SJSA1 (cell line): ENCODE results near the gene HAGH. TPM values are rescaled to one million over a fixed set of nuclear protein-coding genes. Genes with fewer than 3 reads are reported as not detected.

Experiments used
- DNase-seq, 2 experiments: peaks; one replicate each; pipeline ENCODE4 v3.0.0-alpha.2; 2015 to 2020; ENCODE audit warnings: low spot score in 2 of 2, low read depth in 1 of 2
- H3K27ac ChIP-seq: fragments of 250-450 bp; sonication (Bioruptor Pico); 2 replicates; pipeline ENCODE4 v1.5.1; 2020; ENCODE audit warnings: mild to moderate bottlenecking, moderate library complexity
- H3K27me3 ChIP-seq: fragments of 250-450 bp; sonication (Bioruptor Pico); replicated peaks from 2 replicates; pipeline ENCODE4 v1.5.1; 2020; ENCODE audit warnings: mild to moderate bottlenecking, moderate library complexity
- H3K36me3 ChIP-seq: fragments of 250-450 bp; sonication (Bioruptor Pico); 2 replicates; pipeline ENCODE4 v1.5.1; 2020; ENCODE audit warnings: mild to moderate bottlenecking
- H3K4me1 ChIP-seq: fragments of 250-450 bp; sonication (Bioruptor Pico); replicated peaks from 2 replicates; pipeline ENCODE4 v1.6.1; 2021; ENCODE audit warnings: mild to moderate bottlenecking
- H3K4me3 ChIP-seq: fragments of 250-450 bp; sonication (Bioruptor Pico); 2 replicates; pipeline ENCODE4 v1.5.1; 2020; ENCODE audit warnings: mild to moderate bottlenecking
- H3K9me3 ChIP-seq: fragments of 250-450 bp; sonication (Bioruptor Pico); replicated peaks from 2 replicates; pipeline ENCODE4 v1.5.1; 2020; ENCODE audit warnings: mild to moderate bottlenecking
- total RNA-seq: library from RNA; depleted of rRNA; stranded (reverse); fragments of >200 nt; shearing (Covaris generic); gene quantifications from 2 replicates; pipeline ENCODE4 v1.2.3, GENCODE V29; 2014

HAGH gene
- total RNA-seq, 1 experiment from 2014 or later = 65.3 TPM

DNA sequence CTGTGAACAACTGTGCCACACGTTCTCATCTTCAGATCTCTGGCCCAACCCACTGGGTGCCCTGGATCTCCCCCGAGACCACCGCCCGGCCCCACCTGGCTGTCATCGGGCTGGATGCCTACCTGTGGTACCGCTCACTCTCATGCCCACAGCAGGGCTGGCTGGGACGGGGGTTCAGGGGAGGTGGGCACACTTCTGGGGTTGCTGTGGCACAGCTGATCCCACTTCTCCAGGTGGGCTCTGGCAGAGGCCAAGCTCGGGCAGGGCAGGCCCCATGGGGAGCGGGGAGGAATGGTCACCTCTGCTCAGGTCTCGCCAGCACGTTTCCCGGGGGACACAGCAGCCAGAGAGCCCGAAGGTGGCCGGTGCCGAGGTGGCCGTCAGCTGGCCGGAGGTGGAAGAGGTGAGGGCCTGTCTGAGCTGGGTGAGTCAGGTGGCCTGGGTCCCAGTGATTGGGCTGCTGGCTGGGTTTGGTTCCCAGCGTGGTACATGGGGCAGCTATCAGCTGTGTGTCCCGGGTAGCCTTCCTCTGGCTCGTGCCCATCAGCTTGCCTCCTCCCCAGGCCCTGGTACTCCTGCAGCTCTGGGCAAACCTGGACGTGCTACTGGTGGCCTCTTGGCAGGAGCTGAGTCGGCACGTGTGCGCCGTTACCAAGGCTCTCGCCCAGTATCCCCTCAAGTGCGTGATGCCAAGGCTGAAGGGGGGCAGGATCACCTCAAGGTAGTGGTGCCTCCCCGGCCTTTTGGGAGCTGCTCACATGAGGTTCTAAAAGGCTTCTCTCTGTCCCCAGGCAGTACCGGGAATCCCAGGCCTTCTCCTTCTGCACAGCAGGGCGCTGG, 51.4 kb downstream of the HAGH start:
- Histone ChIP-seq H3K4me3 (no peak overlapping the region), H3K9me3 (peaks cover 4% of the 10 kb centered on the region), H3K36me3 (peaks cover 81% of the 10 kb centered on the region), H3K27me3 (no peaks in the 10 kb centered on the region), H3K4me1 (peaks cover 29% of the 10 kb centered on the region), H3K27ac (no peak overlapping the region)
- DNase-seq = no peak

DNA sequence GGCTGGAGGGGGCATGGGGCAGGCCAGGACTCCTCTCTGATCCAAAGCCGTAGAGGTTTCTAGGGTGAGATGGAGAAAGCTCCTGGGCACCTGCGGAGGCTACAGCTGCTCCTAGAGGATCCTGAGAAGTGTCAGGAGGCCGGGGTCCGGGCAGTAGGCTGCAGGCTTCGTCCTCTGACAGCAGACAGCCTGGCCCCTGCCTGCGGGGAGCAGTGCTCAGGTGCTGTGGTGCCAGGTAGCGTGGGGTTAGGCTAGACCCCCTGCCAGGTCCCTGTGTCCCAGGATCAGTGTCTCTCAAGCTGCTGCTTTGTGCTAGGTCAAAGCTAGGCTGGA, 52.2 kb downstream of the HAGH start:
- Histone ChIP-seq H3K27me3 (no peaks in the 10 kb centered on the region), H3K36me3 (peaks cover 82% of the 10 kb centered on the region), H3K4me3 (peak overlapping the region; percentile 98), H3K27ac (no peak overlapping the region), H3K4me1 (peaks cover 30% of the 10 kb centered on the region), H3K9me3 (peaks cover 4% of the 10 kb centered on the region)
- no peak for DNase-seq

DNA sequence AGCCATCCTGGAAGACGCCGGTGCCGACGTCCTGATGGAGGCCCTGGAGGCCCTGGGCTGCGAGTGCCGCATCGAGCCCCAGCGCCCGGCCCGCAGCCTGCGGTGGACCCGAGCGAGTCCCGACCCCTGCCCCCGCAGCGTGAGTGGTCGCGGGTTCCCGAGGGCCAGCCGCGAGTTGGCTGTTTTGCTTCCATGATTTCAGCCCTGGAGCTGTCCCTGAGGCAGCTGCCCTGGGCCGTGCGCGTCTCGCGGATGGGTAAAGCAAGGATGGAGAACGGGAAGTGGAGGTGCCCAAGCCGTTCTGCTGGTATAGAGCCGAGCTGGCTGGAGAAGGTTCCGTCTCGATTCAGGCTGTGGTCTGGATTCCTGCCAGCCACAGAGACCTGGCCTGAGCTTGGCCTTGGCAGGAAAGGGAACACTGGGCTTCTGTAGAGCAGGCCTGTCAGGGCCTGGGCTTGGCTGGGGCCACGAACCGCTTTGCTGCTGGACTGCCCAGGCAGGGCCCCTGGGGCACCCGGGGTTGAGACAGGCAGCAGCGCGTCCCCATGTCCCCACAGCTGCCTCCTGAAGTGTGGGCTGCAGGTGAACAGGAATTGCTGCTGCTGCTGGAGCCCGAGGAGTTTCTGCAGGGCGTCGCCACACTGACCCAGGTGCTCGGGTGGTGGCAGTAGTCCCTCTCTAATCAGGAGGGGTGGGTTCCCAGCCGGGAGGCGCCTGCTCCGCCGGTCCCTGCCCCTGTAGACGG, 52.8 kb downstream of the HAGH start:
- Histone ChIP-seq H3K9me3 (peaks cover 4% of the 10 kb centered on the region), H3K27me3 (no peaks in the 10 kb centered on the region), H3K36me3 (peaks cover 84% of the 10 kb centered on the region), H3K4me1 (peaks cover 30% of the 10 kb centered on the region), H3K27ac (no peak overlapping the region), H3K4me3 (peak overlapping the region; percentile 98)
- DNase-seq = no peak

DNA sequence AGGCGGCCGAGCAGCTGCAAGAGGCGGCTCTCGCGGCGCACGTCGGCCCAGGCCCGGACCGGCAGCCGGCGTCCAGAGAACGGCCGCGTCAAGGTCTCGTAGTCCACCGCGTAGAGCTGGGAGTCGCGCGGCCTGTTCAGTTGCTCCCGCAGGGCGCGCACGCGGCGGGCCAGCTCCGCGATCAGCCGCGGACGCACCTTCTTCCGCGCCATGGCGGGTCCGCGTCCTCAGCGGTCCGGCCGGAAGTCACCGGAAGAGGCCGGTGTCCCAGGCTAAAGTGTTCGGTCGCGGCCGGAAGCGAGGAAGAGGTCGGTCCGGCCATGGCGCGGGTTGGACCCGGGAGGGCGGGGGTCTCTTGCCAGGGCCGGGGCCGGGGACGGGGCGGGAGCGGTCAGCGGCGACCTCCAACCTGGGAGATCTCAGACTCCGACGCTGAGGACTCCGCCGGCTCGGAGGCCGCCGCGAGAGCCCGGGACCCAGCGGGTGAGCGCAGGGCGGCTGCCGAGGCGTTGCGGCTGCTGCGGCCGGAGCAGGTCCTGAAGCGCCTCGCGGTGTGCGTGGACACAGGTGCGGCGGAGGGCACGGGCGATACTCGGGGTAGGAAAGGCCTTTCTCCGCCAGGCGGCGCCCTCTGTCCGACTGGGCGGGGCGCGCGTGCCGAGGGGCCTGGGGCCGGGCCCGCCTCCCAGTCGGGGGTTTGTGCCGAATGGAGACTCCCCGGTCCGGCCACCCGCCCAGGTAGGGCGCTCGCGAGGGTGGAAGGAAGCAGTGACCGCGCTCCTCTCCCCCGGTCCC, 53.5 kb downstream of the HAGH start, which contains the start of gene MRPS34:
Gene MRPS34, minus strand, starts transcription at position 227 of the 795 bp plus-strand sequence. Its CDS starts 15 bp downstream, at position 212.
- H3K27ac ChIP-seq = peak within 1 kb of the TSS; percentile 55
- no peaks in the 10 kb centered on the region for H3K27me3 ChIP-seq
- peak; percentile 83 to 87 for DNase-seq
- peaks cover 4% of the 10 kb centered on the region for H3K9me3 ChIP-seq
- peaks cover 89% of the 10 kb centered on the region for H3K36me3 ChIP-seq
- H3K4me3 ChIP-seq = peak within 1 kb of the TSS; percentile 98
- peaks cover 30% of the 10 kb centered on the region for H3K4me1 ChIP-seq

DNA sequence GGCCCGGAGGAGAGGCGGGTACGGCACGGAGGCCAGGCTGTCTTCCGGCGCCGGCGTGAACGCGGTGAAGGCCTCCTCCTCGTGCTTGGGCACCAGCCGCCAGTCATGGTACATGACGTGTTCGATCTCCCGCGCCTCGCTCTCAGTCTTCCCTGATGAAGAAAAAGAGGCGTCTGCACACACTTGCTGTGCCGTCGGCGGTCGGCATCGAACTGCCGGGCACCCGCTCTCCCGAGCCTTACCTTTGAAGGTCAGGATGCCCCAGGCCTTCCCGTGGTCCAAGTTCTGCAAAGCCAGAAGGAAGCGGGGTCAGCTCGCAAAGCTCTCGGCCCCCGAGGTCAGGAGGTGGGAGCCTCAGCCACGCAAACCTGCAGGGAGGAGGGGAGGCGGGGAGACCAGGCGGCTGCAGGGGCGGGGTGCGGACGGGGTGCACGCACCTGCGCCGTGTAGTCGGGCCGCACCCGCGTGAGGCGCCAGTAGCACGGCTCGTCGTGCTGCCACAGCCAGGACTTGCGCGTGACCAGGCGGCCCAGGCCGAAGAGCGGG, 54.2 kb downstream of the HAGH start, which contains the start of gene EME2:
Gene EME2, plus strand, starts transcription at position 449 of the 546 bp plus-strand sequence. CDS start 418 bp downstream, outside the sequence.
- H3K36me3 ChIP-seq = peaks cover 89% of the 10 kb centered on the region
- H3K27me3 ChIP-seq = no peaks in the 10 kb centered on the region
- H3K9me3 ChIP-seq = peaks cover 4% of the 10 kb centered on the region
- H3K27ac ChIP-seq = peak within 1 kb of the TSS; percentile 55
- peak in 1 of 2 experiments; percentile 47 for DNase-seq
- H3K4me3 ChIP-seq = peak within 1 kb of the TSS; percentile 98
- H3K4me1 ChIP-seq = peaks cover 30% of the 10 kb centered on the region

DNA sequence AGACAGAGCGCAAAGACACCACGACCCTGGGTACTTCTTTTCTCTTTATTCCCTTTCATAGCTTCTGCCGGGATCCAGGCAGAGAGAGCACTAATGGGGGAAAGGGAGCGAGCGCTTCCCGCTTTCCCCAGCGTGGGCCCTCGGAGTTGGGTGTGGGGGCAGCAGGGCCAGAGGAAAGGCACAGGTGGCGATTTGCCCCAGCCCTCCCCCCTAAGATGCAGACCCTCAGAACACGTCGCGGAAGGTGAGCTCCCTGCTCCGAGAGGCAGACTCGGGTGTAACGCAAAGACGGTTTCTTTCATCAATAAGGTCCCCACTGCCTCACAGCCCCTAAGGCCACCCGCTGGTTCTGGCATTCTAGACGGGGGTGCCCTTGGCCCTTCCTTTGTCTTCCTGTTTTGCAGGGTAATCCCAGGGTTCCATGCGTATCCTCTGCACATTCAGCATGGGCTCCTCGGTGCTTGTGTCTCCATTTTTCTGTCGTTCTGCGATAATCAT, 54.7 kb downstream of the HAGH start:
- H3K36me3 ChIP-seq = peaks cover 89% of the 10 kb centered on the region
- no peak overlapping the region for H3K27ac ChIP-seq
- peak overlapping the region; percentile 98 for H3K4me3 ChIP-seq
- H3K27me3 ChIP-seq = no peaks in the 10 kb centered on the region
- H3K9me3 ChIP-seq = peaks cover 4% of the 10 kb centered on the region
- peaks cover 30% of the 10 kb centered on the region for H3K4me1 ChIP-seq
- no peak for DNase-seq

DNA sequence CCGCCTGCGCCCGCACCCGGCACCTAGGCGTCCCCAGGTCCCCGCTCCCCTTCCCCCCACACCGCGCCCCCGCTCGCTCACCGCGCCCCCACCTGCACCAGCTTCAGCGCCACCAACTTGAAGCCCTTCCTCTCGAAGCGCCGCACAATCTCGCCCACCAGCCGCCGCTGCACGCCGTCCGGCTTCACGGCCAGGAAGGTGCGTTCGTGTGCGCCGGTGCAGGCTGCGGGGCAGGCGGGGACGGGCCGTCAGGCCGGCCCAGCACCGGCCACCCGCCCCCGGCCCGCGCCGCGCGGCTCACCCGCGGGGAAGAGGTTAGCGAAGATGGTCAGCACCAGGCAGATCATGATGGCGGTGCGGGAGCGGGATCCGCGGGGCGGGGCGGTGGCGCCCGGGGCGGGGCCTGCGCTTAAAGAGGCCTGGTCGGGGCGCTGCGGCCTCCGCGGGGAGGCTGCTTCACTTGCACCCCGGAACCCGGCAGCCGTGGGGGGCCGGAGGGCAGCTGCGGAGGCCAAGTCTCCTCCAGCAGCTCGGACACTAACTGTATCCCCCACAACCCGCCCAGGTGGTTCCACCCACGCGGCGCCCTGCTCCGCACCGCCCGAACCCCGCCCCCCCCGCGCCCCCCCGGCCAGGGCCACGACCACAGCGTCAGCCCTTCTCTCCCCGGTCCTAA, 55.3 kb downstream of the HAGH start, which contains the start of gene NME3:
Gene NME3, minus strand, starts transcription at position 356 of the 676 bp plus-strand sequence. Its CDS starts 9 bp downstream, at position 347.
- H3K4me1 ChIP-seq = peaks cover 30% of the 10 kb centered on the region

DNA sequence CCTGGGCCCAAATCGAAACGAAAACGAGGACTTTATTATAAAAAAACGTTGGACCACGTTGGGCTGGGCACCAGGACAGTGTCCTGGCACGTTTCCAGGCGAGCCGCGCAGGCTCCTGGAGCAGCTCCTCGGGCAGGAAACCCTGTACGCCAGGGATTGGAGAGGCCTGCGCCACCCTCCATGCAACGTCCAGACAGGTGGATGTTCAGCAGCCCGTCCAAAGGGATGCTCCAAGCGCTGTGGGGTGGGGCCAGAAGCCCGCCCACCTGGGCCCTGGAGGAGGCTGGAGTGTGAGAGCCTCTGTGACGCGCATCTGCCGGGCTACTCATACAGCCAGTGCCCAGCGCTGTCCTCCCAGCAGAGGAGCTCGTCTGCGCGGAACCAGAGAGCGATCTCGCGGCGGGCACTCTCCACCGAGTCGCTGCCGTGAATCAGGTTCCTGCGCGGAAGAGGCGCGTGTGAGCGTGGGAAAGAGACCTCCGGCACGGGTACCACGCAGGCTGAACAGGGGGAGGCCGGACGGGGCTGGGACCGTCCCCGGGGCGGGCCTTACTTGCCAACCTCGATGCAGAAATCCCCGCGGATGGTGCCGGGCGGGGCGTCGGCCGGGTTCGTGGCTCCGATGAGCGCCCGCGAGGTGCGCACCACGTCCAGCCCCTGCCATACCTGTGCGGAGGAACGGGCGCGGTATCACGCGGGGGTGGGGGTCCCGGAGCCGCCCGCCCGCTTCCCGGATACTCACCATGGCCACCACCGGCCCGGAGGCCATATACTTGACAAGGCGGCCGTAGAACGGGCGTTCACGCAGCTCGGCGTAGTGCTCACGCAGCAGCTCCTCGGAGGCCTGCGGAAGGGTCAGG, 56.1 kb downstream of the HAGH start:
- Histone ChIP-seq H3K9me3 (peaks cover 4% of the 10 kb centered on the region), H3K4me1 (peaks cover 30% of the 10 kb centered on the region), H3K36me3 (peaks cover 89% of the 10 kb centered on the region), H3K27ac (no peak overlapping the region), H3K27me3 (no peaks in the 10 kb centered on the region), H3K4me3 (peak overlapping the region; percentile 98)
- DNase-seq = no peak

More for the DNA sequence above, 55.3 kb downstream of the HAGH start, which contains the start of gene NME3:
- no peak within 1 kb of the TSS for H3K27ac ChIP-seq
- peak within 1 kb of the TSS; percentile 98 for H3K4me3 ChIP-seq
- H3K27me3 ChIP-seq = no peaks in the 10 kb centered on the region
- H3K36me3 ChIP-seq = peaks cover 87% of the 10 kb centered on the region
- peak in 1 of 2 experiments; percentile 24 for DNase-seq
- peaks cover 4% of the 10 kb centered on the region for H3K9me3 ChIP-seq

DNA sequence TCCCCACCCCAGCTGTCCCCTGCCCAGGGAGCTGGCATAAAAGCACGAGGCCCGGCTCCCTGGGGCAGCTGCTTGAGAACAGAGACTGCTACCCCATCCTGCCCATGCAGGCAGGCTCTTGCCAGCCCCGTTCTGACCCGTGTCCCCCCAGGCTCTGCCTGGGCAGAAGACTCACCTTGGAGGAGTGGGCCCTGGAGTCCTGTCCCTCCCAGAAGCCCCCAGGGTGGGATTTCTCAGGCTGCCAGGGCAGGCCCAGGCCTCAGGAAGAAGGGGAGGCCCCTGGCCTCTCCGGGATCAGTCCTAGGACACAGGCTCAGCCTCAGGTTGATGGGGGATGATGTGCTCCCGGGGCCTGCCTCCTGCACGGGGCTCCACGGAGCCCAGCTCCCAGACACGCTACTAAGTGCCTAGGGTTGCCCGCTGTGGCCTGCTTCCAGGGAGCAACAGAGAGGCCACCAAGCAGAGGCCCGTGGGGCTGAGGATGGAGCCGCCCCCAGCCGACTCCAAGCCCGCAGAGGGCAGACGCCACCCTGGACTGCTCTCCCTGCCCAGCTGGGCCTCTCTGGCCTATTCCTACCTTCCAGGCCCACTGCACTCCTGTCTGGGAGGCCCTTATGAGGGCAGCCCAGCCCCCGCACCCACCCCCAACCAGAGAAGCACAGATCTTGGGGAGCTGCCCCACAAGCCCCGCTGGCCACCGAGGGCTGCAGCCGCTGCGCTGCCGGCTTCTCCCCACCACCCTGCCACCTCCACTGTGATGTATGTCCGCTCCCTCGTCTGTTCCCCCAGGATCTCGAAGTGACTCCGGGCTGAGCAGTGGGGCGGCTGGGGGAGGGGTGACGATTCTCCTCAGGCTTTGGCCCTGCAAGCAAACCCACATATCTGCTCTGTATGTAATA, 57.0 kb downstream of the HAGH start:
- Histone ChIP-seq H3K27me3 (no peaks in the 10 kb centered on the region), H3K4me3 (no peak overlapping the region), H3K27ac (no peak overlapping the region)

DNA sequence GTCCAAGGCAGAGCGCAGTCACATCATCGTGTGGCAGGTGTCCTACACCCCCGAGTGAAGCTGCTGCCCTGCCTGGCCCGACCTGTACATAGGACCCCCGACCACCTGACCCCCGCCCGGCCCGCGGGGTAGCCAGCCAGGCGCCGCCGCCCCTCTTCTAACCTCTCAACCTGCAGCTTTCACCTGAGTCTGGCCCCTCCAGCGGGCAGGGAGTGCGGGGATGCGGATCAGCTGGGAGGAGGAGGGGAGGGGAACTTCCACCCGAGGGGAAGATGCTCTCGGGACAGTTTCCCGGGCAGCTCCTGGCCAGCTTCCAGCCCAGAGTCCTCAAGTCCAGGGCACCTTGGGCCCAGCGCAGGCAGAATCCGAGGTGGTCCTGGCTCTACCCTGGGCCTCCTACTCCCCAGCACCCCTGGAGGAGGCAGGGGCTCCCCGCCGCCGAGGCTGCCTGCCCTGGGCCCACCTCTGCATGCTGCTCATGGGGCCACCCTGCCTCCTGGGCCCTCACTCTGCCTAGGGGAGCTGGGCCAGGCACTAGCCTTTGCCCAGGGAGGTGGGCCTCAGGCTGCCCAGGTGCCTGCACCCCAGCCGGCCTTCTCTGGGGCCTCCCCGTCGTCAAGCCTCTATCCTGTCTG, 57.7 kb downstream of the HAGH start:
- peaks cover 23% of the 10 kb centered on the region for H3K4me1 ChIP-seq

More for the DNA sequence above, 57.0 kb downstream of the HAGH start:
- Histone ChIP-seq H3K4me1 (peaks cover 30% of the 10 kb centered on the region), H3K36me3 (peaks cover 89% of the 10 kb centered on the region), H3K9me3 (peaks cover 4% of the 10 kb centered on the region)
- no peak for DNase-seq

More for the DNA sequence above, 57.7 kb downstream of the HAGH start:
- Histone ChIP-seq H3K4me3 (no peak overlapping the region), H3K27ac (no peak overlapping the region), H3K36me3 (peaks cover 89% of the 10 kb centered on the region), H3K9me3 (peaks cover 4% of the 10 kb centered on the region), H3K27me3 (no peaks in the 10 kb centered on the region)
- no peak for DNase-seq
